HG02885 (cell line): ENCODE results near the gene ZSCAN16.
"Not testable (repeated sequence)": the region's sequence is repeated elsewhere in the genome, so short reads cannot be mapped to it uniquely, and the experiment has no call there.

Experiments used
- ATAC-seq: cut with Tn5 transposase; IDR thresholded peaks from one replicate; pipeline ENCODE4 v1.9.1; 2021; ENCODE audit warnings: mild to moderate bottlenecking; ENCODE audit not compliant: unreplicated experiment, poor library complexity

The ZSCAN16 gene

DNA sequence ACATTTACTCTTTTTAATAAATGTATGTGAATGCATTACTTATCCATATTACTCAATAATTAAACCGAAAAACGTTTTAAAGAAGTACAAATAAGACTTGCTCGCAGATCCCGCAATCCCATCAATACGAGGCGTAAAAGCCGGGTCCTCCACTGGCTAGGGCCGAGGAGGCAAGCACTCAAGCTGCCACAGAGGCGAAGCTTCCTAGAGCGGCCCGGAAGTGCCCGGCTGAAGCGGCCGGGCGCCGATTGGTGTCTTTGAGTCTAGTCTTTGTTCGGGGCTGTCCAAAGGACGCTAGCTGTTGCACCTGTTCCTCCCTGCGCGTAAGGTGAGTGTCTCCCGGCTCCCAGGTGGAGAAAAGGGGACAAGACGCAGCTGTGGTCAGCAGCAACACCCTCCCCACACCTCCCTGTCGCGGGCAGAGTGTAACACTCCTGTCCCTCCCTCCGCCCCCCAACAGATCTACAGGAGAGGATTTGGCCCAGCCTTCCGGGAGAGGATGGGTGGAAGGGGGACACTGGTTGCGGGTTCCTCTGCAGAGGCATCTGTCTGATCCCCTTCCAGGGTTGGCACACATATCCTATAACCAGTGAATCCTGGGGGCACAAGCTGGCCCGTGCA is at the start of gene ZSCAN16:
TSS of gene ZSCAN16 (plus strand) at position 260 of the 621 bp plus-strand sequence. CDS start 835 bp downstream, outside the sequence.
- peak; percentile 99 for ATAC-seq

DNA sequence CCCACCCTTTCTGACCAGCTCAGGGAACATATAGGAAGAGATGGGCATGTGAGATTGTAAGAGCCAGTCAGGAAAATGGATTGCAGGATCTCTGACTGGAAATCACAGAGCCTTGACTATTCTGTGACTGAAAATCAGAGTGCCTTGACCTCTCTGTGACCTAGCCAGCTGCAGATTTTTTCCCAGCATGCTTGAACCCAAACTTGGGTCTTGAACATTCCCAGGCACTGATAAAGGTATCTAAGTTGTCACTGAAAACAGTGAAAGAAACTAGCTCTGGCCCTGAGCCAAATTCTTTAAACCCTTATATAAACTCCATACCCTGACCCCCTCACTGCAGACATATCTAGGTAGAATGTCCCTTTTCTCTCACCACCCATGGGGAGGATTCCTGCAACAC is 46.4 kb upstream of the ZSCAN16 start:
- ATAC-seq: no peak

GRCh38 chr6:28078836-28079235 is 45.6 kb upstream of the ZSCAN16 start:
- no peak for ATAC-seq

- peak; percentile 12 for ATAC-seq
Measured at GRCh38 chr6:28080381-28080630, 44.1 kb upstream of the ZSCAN16 start, which contains the start of gene ZNF165. Gene ZNF165 (plus strand): TSS chr6:28080568. CDS start chr6:28085481, 4,913 bp downstream.

GRCh38 chr6:28080631-28081485 is 43.6 kb upstream of the ZSCAN16 start:
- ATAC-seq: peak; percentile 85

GRCh38 chr6:28081486-28081751 is 43.0 kb upstream of the ZSCAN16 start:
- ATAC-seq: peak; percentile 49

- ATAC-seq: no peak
Measured at GRCh38 chr6:28082939-28083338, 41.5 kb upstream of the ZSCAN16 start.

DNA sequence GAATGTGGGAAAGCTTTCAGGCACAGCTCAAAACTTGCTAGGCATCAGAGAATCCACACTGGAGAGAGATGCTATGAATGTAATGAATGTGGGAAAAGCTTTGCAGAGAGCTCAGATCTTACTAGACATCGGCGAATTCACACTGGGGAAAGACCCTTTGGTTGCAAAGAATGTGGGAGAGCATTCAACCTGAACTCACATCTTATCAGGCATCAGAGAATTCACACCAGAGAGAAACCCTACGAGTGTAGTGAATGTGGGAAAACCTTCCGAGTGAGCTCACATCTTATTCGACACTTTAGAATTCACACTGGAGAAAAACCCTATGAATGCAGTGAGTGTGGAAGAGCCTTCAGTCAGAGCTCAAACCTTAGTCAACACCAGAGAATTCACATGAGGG is 35.4 kb upstream of the ZSCAN16 start:
- ATAC-seq: no peak

DNA sequence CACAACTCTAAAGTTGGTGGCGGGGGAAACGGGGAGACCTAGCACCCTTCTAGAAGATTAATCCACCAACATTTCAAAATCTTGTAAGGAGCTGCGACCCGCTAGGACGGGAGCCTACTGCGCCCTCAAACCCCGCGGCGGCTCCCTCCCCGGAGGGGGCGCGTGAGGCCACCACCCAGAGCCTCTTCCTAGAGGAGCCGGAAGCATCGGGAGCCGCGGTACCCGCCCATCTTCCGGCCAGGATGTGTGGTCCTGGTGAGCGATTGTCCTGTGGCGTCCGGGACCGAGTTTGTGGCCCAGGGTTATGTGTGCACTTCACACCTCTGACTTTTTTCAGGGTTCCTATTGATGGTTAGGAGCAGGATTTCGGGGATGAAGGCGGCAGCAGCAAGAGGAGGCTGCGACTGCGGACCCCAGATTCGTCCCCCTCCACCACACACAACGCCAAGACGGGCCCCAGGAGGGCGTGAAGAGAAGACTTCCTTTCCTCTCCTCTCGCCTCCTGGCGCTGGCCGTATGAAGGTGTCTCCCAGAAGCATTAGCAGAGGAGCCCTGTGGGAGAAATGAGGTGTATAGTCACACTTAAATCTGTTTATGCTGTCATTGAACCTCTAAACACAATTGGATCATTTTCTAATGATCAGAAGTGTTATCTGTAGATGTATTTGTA is 33.4 kb upstream of the ZSCAN16 start:
- no peak for ATAC-seq

DNA sequence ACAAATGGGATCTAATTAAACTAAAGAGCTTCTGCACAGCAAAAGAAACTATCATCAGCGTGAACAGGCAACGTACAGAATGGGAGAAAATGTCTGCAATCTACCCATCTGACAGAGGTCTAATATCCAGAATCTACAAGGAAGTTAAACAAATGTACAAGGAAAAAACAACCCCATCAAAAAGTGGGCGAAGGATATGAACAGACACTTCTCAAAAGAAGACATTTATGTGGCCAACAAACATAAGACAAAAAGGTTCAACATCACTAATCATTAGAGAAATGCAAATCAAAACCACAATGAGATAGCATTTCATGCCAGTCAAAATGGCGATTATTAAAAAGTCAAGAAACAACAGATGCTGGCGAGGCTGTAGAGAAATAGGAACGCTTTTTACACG is 22.2 kb upstream of the ZSCAN16 start:
- ATAC-seq: not testable (repeated sequence)

GRCh38 chr6:28102699-28103098 is 21.7 kb upstream of the ZSCAN16 start:
- ATAC-seq: not testable (repeated sequence)

DNA sequence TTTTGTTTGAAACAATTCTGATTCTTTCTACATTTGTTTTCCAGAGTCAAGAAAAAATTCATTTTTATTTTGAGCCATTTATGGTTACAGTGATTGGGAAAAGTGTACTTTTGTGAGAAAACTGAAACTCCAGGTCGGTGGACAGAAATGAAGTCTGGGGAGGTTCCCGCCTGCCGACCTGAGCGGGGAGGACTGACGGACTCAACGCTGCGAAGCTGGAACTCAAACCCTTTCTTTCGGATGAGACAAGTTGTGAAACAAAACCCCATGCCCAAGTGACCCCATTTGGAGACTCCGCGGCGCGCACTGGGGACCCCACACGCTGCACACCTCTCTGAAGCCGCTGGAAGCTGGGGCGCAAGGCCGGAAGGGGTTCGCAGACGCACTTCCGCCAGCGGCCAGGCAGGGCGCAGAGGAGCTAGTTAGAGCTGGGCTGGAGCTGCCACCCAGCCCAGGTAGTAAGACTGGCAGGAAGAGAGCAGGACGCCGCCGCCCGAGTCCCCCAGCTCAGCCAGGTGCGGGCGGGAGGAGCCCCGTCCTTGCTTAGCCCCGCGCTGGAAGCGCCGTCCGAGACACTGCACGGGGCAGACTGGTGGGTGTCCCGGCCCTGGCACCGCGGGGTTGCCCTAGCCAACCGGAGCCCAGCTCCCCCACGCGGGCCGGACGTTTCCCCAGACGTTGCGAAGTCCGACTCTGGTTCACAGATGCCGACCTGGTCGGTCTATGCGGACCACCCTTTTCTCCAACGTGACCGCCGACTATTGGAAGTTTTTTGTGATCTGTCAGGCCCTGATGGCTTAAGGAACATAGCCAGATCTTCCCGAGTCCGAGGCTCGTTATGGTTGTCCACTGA is 19.8 kb upstream of the ZSCAN16 start:
- ATAC-seq: peak; percentile 99

- ATAC-seq: peak; percentile 36
Measured at GRCh38 chr6:28105245-28105639, 19.2 kb upstream of the ZSCAN16 start.

DNA sequence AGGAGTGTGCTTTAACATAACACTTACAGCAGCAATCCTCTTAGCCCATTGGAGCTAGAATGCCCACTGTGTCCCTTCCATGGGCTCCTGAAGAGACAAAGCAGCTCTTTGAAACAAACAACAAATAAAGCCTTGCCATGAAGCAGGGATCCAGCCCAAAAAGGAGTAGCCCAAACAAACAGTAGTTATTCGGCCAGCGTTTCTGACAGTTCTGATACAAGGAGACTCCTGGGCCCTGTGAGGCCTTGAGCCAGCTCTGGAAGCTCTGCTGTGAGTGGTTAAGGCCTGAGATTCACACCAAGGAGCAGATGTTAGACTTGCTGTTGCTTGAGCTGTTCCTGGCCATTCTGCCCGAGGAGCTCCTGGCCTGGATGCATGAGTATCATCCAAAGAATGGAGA is 16.9 kb upstream of the ZSCAN16 start:
- no peak for ATAC-seq

GRCh38 chr6:28111964-28112363 is 12.4 kb upstream of the ZSCAN16 start:
- ATAC-seq: no peak

DNA sequence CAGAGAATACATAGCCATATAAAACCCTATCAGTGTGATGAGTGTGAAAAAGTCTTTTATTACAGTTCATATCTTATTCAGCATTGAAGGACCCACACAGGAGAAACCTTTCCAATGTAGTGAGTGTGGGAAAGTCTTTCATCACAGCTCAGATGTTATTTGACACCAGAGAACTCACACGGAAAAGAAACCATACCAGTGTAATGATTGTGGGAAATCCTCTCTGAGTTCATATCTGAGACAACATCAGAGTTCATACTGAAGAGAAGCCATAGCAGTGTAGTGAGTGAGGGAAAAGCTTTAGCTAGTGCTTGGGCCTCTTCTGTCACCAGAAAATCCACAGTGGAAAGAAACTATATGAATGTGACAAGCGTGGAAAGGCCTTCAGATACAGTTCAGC is 8.6 kb upstream of the ZSCAN16 start:
- ATAC-seq: no peak

DNA sequence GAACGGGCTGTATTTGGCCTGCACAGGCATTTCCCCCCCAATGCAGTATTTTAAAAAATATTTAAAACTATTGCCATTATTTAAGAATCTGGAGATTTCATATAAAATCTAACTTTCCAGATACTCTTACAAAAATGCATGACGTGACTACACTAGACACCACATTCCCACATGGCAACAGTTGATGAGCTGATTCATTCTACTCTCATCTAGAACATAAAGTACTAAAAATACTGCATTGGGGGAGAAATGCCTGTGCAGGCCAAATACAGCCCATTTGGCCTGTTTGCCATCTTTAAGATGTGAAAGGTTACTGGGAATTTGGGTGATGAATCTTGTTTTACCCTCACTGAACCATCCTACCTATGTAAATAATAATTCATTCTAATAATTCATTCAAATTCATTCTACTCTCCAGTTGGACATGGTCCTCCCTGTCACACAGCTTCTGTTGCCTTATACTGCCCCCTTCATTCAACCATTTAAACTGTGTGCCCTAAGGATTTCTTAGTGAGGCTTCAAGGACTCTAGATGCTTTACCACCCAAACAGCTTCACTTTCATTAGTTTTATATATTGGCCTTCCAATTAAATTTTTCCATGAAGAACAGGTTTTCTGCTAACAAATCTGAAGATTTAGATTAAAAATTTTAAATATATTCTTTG is 6.9 kb upstream of the ZSCAN16 start:
- no peak for ATAC-seq

- ATAC-seq: no peak
Measured at GRCh38 chr6:28118217-28118616, 6.2 kb upstream of the ZSCAN16 start.

DNA sequence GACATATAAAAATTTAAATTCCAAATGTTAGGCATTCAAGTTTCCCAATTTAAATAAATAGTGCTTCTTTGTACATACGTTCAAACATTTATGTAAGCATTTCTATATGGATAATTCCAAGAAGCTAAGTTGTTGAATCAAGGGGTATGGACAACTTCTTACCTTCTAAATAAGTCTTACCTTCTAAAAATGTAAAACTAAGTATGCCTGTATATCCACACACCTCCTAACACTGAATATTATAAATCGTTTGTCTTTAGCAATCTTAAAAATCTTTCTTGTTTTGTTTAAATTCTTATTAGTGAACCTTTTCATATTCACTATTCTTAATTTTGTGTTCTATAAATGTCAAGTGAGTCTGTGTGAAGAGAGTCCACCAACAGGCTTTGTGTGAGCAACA is 2.5 kb upstream of the ZSCAN16 start:
- no peak for ATAC-seq

GRCh38 chr6:28122283-28122682 is 2.1 kb upstream of the ZSCAN16 start:
- ATAC-seq: not testable (repeated sequence)
